Activated T-helper 1 cell treated with anti-CD3 and anti-CD28 coated beads, Interleukin-2, amount 50 U/mL, for 16 hours (primary cell): ENCODE results near the gene GPR32.
"Not testable (repeated sequence)": the region's sequence is repeated elsewhere in the genome, so short reads cannot be mapped to it uniquely, and the experiment has no call there.

ENCODE experiments used
- DNase-seq, 2 donors: peaks; one replicate each; pipeline ENCODE4 v3.0.0-alpha.2; 2020; ENCODE audit warnings: low read depth in 1 of 2, low spot score in 1 of 2

GPR32 gene

DNA sequence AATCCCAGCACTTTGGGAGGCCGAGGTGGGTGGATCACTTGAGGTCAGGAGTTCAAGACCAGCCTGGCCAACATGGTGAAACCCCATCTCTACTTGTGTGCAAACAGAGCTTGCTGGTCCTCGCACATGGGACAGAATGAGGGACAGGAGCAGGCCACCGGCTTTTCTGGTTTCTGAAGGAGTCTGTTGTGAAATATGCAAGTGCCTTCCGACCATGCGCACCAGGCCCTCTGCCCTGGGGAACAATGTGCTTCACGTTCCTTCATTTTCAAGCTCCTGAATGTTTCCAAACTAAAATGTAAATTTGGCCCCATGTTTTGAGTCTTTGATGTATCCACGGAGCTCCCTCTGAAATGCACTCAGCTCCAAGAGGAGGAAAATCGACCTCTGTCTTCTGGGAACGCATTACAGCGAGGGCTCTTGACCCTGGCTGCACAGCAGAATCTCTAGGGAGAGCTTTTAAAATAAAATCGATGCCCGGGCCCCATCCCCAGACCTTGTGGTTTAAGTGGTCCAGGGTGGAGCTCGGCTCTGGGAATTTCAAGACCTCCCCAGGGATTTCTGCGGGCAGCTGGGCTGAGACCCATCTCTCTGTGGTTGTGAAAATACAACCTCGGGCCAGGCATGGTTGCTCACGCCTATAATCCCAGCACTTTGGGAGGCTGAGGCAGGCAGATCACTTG is 10.6 kb downstream of the GPR32 start:
- DNase-seq = no peak

DNA sequence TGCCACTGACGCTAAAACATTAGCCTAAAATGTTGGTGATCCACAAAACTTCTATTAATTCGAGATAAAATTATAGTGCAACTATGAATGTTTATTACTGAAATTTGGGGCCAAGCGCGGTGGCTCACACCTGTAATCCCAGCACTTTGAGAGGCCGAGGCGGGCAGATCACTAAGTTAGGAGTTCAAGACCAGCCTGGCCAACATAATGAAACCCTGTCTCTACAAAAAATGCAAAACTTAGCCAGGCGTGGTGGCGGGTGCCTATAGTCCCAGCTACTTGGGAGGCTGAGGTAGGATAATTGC is 13.5 kb downstream of the GPR32 start:
- DNase-seq = not testable (repeated sequence)

DNA sequence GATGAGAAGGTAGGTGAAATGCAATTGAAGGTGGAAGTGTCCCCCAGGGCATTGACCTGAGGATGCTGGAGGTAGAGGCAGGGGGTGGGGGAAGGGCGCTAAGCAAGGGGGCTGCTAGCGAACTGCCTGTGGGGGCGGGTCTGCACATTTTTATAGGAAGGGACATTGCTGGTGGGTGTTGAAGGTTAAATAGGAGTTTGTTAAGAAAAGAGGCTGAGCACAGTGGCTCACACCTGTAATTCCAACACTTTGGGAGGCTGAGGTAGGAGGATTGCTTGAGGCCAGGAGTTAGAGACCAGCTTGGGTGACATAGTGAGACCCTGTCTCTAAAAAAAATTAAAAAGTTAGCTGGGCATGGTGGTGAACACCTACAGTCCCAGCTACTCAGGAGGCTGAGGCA is 14.4 kb downstream of the GPR32 start:
- DNase-seq = no peak

DNA sequence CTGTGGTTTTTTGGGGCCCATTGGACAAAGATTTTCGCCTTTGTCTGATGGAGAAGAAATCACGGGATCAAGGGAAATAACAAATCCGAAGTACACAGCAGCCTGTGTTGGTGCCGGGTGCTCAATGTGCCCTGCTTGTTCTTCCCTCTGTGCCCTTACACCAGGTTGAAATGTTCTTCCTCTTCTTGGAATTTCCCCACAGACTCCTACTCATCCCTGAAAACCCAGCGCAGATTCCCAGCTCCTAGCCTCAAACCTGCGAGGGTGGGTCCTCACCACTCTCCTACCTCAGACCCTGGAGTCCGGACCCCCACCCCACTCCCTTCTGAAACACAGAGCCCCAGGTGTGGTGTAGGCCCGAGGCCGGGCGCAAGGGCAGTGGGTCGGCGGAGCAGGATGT is 15.1 kb downstream of the GPR32 start:
- DNase-seq = no peak

DNA sequence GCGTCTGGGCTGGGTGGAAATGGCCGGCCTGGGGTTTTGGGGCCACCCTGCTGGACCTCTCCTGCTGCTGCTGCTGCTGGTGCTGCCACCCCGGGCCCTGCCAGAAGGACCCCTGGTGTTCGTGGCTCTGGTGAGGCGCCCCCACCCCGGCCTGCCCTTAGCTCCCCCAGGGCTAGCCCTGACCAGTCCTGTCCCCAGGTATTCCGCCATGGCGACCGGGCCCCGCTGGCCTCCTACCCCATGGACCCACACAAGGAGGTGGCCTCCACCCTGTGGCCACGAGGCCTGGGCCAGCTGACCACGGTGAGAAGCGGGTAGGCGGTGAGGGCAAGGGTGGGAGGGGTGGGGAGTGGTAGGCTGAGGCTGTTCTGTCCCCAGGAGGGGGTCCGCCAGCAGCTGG is 20.1 kb downstream of the GPR32 start, which contains the start of gene ACP4:
TSS of gene ACP4 (plus strand) at position 20 of the 400 bp plus-strand sequence. CDS start at position 20, 0 bp downstream.
- no peak for DNase-seq

- no peak for DNase-seq
These were observed 20.7 kb downstream of the GPR32 start for GRCh38 chr19:50790922-50791467.

GRCh38 chr19:50791594-50792271 is 21.5 kb downstream of the GPR32 start:
- no peak for DNase-seq

- no peak for DNase-seq
These were observed 22.3 kb downstream of the GPR32 start for GRCh38 chr19:50792272-50793250.

DNA sequence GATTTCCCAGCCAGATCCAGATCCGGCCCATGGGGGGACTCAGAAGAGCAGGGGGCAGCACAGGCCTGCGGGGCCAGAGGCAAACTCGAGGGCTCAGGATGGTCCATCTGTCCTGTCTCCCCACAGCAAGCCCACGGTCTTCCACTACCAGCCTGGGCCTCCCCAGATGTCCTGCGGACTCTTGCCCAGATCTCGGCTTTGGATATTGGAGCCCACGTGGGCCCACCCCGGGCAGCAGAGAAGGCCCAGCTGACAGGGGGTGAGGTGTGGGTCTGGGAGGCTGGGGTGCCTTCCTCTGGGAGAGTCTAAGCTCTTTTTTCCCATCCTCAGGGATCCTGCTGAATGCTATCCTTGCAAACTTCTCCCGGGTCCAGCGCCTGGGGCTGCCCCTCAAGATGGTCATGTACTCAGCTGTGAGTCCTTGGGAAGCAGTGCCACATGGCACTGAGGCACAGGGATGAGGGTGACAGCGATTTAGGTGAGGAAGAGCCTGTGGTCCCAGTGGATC is 23.3 kb downstream of the GPR32 start:
- DNase-seq = no peak

DNA sequence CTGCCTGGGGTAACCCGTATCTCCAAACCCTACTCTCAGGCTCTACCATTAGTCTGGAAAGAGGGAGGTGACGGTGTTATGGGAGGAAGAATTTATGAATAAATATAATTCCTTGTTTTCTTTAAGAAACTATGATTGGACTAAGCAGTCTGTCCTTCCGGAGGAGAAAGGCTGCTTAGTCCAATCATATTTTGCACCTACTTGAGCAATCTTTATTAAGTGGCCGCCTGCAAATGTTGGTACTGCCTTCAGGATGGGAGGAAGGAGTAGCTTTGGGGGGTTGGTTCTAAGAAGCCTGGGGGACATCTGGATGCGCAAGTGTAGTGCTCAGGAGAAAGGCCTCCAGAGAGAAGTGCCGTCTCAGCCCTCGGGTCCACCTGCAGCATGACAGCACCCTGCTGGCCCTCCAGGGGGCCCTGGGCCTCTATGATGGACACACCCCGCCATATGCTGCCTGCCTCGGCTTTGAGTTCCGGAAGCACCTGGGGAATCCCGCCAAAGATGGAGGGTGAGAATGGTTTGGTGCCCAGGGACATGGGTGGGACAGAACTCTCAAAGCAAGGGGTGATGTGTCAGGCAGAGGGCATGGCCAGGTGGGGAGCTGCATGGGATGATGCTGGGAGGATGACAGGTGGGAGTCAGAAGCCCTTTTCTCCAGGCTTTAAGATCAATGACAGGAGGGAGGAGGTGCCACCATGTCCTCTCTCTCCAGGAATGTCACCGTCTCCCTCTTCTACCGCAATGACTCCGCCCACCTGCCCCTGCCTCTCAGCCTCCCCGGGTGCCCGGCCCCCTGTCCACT is 24.0 kb downstream of the GPR32 start:
- no peak for DNase-seq

DNA sequence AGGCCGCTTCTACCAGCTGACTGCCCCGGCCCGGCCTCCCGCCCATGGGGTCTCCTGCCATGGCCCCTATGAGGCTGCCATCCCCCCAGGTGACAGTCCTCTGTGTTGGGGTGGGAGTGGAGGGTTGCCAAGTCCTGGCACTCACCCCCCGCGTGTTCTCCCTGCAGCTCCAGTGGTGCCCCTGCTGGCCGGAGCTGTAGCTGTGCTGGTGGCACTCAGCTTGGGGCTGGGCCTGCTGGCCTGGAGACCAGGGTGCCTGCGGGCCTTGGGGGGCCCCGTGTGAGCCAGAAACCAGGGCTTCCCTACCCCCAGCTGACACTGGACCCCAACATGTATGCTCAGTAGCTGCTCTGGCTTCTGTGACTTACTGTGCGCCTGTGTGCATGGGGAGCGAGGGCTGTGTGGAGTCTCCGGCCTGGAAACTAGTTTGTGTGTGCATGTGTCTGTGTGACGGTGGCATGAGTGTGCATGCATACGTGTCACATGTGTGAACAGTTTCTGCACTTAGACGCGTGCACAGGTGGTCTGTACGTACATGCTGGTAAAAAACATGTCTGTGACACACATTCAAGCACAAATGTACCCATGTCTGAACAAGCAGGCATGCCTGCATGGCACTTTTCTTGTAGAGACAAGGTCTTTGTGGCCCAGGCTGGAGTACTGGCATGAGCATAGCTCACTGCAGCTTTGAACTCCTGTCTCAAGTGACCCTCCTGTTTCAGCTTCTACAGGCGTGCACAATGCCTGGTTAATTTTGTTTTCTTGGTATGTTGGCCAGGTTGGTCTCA is 24.8 kb downstream of the GPR32 start:
- no peak for DNase-seq

DNA sequence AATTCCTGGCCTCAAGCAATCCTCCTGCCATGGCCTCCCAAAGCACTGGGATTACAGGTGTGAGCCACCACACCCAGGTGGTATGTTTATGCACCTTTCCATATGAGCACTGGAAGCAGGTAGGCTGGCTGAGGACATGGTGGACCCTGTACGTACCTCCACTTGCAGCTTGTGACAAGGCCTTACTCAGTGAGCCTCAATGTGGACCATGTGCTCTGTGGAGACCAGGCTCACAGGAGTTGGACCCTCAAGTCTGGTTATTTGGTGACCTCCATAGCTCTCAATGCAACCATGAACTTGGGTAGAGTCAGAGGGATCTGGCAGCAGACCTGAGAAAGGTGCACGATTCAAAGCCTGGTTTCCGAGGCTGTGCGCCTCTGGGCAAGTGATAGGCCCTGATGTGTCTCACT is 25.4 kb downstream of the GPR32 start:
- no peak for DNase-seq

GRCh38 chr19:50796128-50796633 is 25.9 kb downstream of the GPR32 start:
- no peak for DNase-seq

DNA sequence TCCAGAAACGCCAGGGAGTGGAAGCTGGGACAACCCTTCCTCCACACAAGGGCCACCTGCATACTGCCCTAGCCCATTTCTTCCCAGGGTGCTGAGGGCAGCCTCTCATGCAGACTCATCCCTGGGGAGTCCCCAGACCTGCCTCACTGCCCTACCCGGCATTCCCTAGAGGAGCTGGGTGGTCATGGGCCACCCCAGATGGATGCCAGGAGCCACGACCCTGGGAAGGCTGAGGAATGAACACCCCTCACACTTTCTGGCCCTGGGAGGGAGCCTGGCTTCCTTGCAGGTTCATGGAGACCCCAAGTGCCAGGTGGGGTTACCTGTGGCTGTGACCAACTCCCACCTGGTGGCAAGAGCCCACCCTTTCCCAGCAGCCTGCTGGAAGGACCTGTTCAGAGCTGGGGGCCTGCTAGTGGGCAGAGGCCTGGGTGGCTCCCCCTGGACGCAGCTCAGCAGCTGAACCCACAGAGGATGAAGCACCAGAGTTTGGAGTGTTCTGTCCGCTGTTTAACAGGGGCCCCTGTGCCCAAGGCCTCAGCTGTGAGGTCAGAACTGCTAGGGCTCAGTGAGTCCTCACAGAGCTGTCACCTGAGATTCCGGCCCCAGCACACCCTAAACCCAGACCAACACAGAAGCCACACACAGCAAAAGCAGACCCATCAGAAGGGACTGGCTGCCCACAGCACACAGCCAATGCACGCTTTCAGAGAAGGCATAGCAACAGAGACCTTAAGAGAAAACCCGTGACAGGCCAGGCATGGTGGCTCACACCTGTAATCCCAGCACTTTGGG is 26.6 kb downstream of the GPR32 start:
- no peak for DNase-seq

DNA sequence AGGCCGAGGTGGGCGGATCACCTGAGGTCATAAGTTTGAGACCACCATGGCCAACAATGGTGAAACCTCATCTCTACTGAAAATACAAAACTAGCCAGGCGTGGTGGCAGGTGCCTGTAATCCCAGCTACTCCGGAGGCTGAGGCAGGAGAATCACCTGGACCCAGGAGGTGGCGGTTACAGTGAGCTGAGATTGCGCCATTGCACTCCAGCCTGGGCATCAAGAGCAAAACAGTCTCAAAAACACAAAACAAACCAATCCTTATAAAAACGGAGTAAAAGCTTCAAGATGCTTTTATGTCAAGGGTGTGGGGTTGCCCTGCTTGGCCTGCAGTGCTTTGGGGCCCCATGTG is 27.1 kb downstream of the GPR32 start:
- DNase-seq = no peak

GRCh38 chr19:50797781-50798658 is 27.8 kb downstream of the GPR32 start:
- no peak for DNase-seq

GRCh38 chr19:50798659-50799546 is 28.6 kb downstream of the GPR32 start:
- DNase-seq = no peak
